ENCODE measurements around the gene NLK.
"Not testable (repeated sequence)": the region's sequence is repeated elsewhere in the genome, so short reads cannot be mapped to it uniquely, and the experiment has no call there.

NLK gene

GRCh38 chr17:28238547-28239270 is 196.2 kb downstream of the NLK start:
- not testable (repeated sequence) for DNase-seq

- no peak for DNase-seq
These were observed 196.8 kb downstream of the NLK start for GRCh38 chr17:28239271-28239624.

GRCh38 chr17:28240688-28241340 is 198.3 kb downstream of the NLK start:
- no peak for DNase-seq

GRCh38 chr17:28242791-28243190 is 200.3 kb downstream of the NLK start:
- no peak for DNase-seq

GRCh38 chr17:28243268-28243667 is 200.8 kb downstream of the NLK start:
- not testable (repeated sequence) for DNase-seq

GRCh38 chr17:28244446-28244845 is 202.0 kb downstream of the NLK start:
- no peak for DNase-seq

Measured in NCI-H510A (cell line).